OCI-LY7 (cell line): ENCODE results near the gene ANO6.

ENCODE experiments used
- EZH2phosphoT487 ChIP-seq: fragments of 200-600 bp; sonication (generic); IDR thresholded peaks from 2 replicates; pipeline ENCODE4 v1.6.1; 2018; ENCODE audit warnings: low read depth, borderline replicate concordance, mild to moderate bottlenecking, mixed run types, antibody characterized with exemption, low read length, moderate library complexity, mixed read lengths
- TF ChIP-seq, protein P1 (sequence below): fragments of 200-600 bp; sonication (generic); conservative IDR thresholded peaks from 2 replicates; pipeline ENCODE4 v1.5.1; 2014; ENCODE audit warnings: mild to moderate bottlenecking, antibody characterized with exemption, low read length, moderate library complexity, mixed read lengths

DNA sequence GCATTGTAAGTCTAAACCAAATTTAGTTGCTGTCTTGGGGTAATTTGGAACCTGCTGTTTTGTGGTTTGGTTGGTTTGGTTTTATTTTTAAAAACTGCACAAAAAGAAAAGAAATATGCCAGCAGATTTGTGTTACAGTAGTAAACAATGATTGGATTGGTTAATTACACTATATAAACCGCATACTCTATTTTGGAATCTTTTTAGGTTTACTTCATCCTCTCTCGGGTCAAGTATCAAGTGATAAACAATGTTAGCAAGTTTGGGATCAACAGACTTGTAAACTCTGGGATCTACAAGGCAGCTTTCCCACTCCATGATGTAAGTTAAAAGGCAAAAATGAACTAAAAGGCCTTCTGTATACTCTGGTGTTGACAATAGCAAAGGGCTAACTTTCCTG lies 132.4 kb downstream of the ANO6 start:
- TF ChIP-seq, protein P1, sequence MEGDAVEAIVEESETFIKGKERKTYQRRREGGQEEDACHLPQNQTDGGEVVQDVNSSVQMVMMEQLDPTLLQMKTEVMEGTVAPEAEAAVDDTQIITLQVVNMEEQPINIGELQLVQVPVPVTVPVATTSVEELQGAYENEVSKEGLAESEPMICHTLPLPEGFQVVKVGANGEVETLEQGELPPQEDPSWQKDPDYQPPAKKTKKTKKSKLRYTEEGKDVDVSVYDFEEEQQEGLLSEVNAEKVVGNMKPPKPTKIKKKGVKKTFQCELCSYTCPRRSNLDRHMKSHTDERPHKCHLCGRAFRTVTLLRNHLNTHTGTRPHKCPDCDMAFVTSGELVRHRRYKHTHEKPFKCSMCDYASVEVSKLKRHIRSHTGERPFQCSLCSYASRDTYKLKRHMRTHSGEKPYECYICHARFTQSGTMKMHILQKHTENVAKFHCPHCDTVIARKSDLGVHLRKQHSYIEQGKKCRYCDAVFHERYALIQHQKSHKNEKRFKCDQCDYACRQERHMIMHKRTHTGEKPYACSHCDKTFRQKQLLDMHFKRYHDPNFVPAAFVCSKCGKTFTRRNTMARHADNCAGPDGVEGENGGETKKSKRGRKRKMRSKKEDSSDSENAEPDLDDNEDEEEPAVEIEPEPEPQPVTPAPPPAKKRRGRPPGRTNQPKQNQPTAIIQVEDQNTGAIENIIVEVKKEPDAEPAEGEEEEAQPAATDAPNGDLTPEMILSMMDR, result no peak
- no peak for TF ChIP-seq EZH2phosphoT487
